ENCODE data around the gene NLRX1. TPM values are rescaled to one million over a fixed set of nuclear protein-coding genes. Genes with fewer than 3 reads are reported as not detected.

Gene NLRX1
- total and polyA plus RNA-seq, 10 donors, result 3.6 to 18.7 (median 14.0) TPM

GRCh38 chr11:119154178-119154577, 14.3 kb upstream of the NLRX1 start:
- Histone ChIP-seq H3K27me3 (replicated peaks in 1 of 7) (peaks cover 0 to 30% (median 13%) of the 10 kb centered on the region in 7 donors), H3K36me3 (no peaks in the 10 kb centered on the region), H3K4me1 (peaks cover 0 to 14% (median 9%) of the 10 kb centered on the region in 6 donors), H3K4me3 (no peak overlapping the region), H3K9me3 (no peaks in the 10 kb centered on the region), H3K27ac (no peak overlapping the region)
- no peak for TF ChIP-seq CTCF (IDR thresholded peaks at IDR 0.05 in 8 of 11, conservative IDR thresholded peaks at IDR 0.05 in 3 of 11)
- no peak for TF ChIP-seq POLR2AphosphoS5 (IDR thresholded peaks at IDR 0.05)
- no peak for TF ChIP-seq POLR2A (IDR thresholded peaks at IDR 0.05)
- 89 to 93% (median 91%) methylated on average over 6 of the region's 6 CpGs for WGBS, 5 donors
- intact Hi-C loops (cut with DNase I; ENCODE audit: low total_unique reads), result no loop called here
- no peak for DNase-seq

DNA sequence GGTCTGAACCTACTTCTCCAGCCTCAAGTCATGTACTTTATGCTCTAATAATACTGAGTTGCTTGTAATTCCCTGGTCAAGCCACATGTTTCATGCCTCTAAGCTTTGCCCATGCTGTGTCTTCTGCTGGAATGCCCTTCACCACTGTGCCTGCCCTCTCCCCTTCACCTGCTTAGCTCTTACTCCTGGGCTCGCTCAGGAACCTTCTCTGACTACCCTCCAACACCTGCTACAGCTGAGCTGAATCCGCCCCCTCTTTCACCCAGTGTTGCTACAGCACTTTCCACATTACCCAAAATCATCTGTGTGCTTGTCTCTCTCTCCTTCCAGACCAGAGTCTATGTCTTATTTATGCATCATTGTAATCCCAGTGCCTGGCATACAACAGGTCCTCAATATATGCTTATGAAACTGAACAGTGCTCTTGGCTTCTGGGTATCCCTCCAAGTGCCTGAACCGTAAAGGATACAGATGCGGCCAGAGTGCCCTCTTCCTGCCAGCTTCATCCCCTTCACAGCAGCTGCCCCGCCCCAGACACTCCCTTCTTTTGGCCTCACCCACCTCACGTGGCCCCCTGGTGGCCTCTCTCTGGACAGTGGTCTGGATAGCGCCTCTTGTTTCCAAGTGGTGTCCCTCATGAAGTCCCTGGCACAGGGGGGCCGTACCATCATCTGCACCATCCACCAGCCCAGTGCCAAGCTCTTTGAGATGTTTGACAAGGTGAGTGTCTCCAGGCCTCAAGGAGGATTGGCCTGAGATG, 12.6 kb upstream of the NLRX1 start:
- no peak for TF ChIP-seq POLR2AphosphoS5 (IDR thresholded peaks at IDR 0.05)
- TF ChIP-seq POLR2A (IDR thresholded peaks at IDR 0.05), result no peak
- TF ChIP-seq CTCF (IDR thresholded peaks at IDR 0.05 in 8 of 11, conservative IDR thresholded peaks at IDR 0.05 in 3 of 11), result peak in 6 of 11 experiments; percentile 8 to 32 (median 21)
- no peak overlapping the region for H3K4me3 ChIP-seq
- DNase-seq, result no peak
- H3K27ac ChIP-seq, result no peak overlapping the region
- intact Hi-C loops (cut with DNase I; ENCODE audit: low total_unique reads), result no loop called here
- H3K4me1 ChIP-seq, result no peaks in the 10 kb centered on the region
- H3K9me3 ChIP-seq, result no peaks in the 10 kb centered on the region
- WGBS, 5 donors, result 42 to 55% (median 45%) methylated on average over 8 of the region's 8 CpGs
- no peaks in the 10 kb centered on the region for H3K36me3 ChIP-seq
- peaks cover 0 to 13% (median 0%) of the 10 kb centered on the region in 7 donors for H3K27me3 ChIP-seq (replicated peaks in 1 of 7)

DNA sequence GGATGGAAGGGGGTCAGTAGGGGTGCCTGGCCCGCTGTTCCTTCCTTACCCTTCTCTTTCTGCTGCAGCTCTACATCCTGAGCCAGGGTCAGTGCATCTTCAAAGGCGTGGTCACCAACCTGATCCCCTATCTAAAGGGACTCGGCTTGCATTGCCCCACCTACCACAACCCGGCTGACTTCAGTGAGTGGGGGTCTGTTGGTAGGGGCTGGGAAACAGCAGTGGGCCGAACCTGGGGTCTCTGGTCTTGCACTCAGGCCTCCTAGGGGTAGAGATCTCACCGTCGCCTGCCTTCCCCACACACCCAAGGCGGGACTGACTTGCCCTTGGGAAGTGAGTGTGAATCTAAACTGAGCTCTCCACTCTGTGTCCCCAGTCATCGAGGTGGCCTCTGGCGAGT, 12.0 kb upstream of the NLRX1 start:
- 81 to 92% (median 90%) methylated on average over 9 to 10 of the region's 10 CpGs for WGBS, 5 donors
- Histone ChIP-seq H3K4me3 (no peak overlapping the region), H3K9me3 (no peaks in the 10 kb centered on the region), H3K4me1 (no peaks in the 10 kb centered on the region), H3K36me3 (no peaks in the 10 kb centered on the region), H3K27me3 (replicated peaks in 1 of 7) (peaks cover 0 to 10% (median 0%) of the 10 kb centered on the region in 7 donors), H3K27ac (no peak overlapping the region)
- TF ChIP-seq CTCF (IDR thresholded peaks at IDR 0.05 in 8 of 11, conservative IDR thresholded peaks at IDR 0.05 in 3 of 11), result peak in 1 of 11 experiments; percentile 12
- TF ChIP-seq POLR2A (IDR thresholded peaks at IDR 0.05), result no peak
- intact Hi-C loops (cut with DNase I; ENCODE audit: low total_unique reads), result no loop called here
- no peak for DNase-seq

- Histone ChIP-seq H3K27ac (no peak overlapping the region), H3K4me1 (no peaks in the 10 kb centered on the region), H3K36me3 (no peaks in the 10 kb centered on the region), H3K27me3 (replicated peaks in 1 of 7) (peaks cover 0 to 10% (median 0%) of the 10 kb centered on the region in 7 donors), H3K4me3 (no peak overlapping the region), H3K9me3 (no peaks in the 10 kb centered on the region)
- 44 to 63% (median 58%) methylated on average over 3 of the region's 3 CpGs for WGBS, 5 donors
- TF ChIP-seq POLR2A (IDR thresholded peaks at IDR 0.05), result no peak
- TF ChIP-seq CTCF (IDR thresholded peaks at IDR 0.05 in 8 of 11, conservative IDR thresholded peaks at IDR 0.05 in 3 of 11), result no peak
- TF ChIP-seq POLR2AphosphoS5 (IDR thresholded peaks at IDR 0.05), result no peak
- no peak for DNase-seq
- intact Hi-C loops (cut with DNase I; ENCODE audit: low total_unique reads), result no loop called here
Observed at GRCh38 chr11:119157063-119157462, 11.5 kb upstream of the NLRX1 start.
